ENCODE data around the gene PNPLA7. TPM values are rescaled to one million over a fixed set of nuclear protein-coding genes. Genes with fewer than 3 reads are reported as not detected.

PNPLA7 gene
- total and polyA plus RNA-seq, 10 donors: 5.1 to 22.7 (median 10.7) TPM

DNA sequence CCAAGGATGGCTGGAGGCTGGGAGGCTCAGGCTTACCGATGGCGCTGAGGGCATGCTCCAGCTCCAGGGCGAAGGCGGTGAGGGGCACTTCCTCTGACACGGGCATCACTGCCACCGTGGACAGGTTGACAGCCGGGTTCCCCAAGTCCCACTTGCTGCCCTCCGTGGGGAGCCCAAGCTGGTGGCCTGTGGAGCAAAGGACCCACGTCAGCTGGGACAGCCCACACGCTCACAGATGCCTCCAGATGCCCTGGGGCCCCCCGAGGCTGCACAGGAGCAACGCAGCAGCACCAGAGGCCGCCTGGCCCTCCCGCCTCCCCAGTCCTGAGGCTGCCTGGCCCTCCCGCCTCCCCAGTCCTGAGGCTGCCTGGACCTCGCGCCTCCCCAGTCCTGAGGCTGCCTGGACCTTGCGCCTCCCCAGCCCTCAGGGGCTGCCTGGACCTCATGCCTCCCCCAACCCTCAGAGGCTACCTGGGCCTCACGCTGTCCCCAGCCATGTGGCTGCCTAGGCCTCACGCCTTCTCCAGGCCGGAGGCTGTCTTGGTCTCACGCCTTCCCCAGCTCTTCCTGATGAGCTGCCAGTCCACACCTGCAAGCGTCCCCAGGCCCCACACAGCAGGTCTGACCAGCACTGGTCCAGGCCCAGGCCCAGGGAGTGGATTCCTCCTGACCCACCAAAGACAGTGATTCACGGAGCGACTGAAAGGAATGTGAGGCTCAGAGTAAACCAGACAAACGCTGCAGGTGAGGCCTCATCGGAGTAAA, 65.5 kb downstream of the PNPLA7 start:
- no peaks in the 10 kb centered on the region for H3K27me3 ChIP-seq (replicated peaks in 1 of 7)
- no peak overlapping the region for H3K4me3 ChIP-seq
- peaks cover 0 to 28% (median 12%) of the 10 kb centered on the region in 6 donors for H3K4me1 ChIP-seq
- intact Hi-C loops (cut with DNase I; ENCODE audit: low total_unique reads): no loop called here
- TF ChIP-seq POLR2AphosphoS5 (IDR thresholded peaks at IDR 0.05) (no peak), POLR2A (IDR thresholded peaks at IDR 0.05) (no peak)
- TF ChIP-seq, protein P1, sequence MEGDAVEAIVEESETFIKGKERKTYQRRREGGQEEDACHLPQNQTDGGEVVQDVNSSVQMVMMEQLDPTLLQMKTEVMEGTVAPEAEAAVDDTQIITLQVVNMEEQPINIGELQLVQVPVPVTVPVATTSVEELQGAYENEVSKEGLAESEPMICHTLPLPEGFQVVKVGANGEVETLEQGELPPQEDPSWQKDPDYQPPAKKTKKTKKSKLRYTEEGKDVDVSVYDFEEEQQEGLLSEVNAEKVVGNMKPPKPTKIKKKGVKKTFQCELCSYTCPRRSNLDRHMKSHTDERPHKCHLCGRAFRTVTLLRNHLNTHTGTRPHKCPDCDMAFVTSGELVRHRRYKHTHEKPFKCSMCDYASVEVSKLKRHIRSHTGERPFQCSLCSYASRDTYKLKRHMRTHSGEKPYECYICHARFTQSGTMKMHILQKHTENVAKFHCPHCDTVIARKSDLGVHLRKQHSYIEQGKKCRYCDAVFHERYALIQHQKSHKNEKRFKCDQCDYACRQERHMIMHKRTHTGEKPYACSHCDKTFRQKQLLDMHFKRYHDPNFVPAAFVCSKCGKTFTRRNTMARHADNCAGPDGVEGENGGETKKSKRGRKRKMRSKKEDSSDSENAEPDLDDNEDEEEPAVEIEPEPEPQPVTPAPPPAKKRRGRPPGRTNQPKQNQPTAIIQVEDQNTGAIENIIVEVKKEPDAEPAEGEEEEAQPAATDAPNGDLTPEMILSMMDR (IDR thresholded peaks at IDR 0.05 in 8 of 11, conservative IDR thresholded peaks at IDR 0.05 in 3 of 11): no peak
- peak; percentile 63 for DNase-seq
- H3K36me3 ChIP-seq: peaks cover 0 to 3% (median 0%) of the 10 kb centered on the region in 6 donors
- 87 to 95% (median 92%) methylated on average over 13 to 27 of the region's 27 CpGs for WGBS, 5 donors
- no peaks in the 10 kb centered on the region for H3K9me3 ChIP-seq
- H3K27ac ChIP-seq: no peak overlapping the region

DNA sequence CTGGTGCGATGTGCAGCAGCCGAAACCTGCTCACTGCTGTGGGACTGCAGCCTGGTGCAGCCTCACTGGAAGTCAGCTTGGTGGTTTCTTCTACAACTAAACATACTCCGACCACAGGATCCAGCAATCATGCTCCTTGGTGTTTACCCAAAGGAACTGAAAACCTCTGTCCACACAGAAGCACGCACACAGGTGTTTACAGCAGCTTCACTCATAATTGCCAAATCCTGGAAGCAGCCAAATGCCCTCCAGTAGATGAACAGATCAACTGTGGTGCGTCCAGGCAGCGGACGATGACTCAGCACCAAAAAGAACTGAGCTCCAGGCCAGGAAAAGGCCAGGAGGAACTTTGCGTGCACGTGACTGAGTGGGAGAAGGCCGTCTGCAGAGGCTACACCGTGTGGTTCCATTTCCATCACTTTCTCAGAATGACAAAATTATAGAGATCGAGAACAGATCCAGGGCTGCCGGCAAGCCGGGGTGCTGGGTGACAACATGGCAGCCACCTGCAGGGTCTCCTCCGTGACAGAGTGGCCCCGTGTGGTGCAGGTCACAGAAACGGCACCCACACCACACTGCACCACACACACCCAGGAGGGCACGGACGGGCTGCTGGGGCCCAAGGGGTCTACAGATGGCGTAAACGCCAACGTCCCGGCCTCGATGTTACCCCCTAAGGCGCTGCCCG, 68.0 kb downstream of the PNPLA7 start:
- no peaks in the 10 kb centered on the region for H3K27me3 ChIP-seq (replicated peaks in 1 of 7)
- peak overlapping the region in 1 of 8 donors; percentile 6 for H3K27ac ChIP-seq
- intact Hi-C loops (cut with DNase I; ENCODE audit: low total_unique reads): no loop called here
- H3K4me1 ChIP-seq: peaks cover 0 to 52% (median 20%) of the 10 kb centered on the region in 6 donors
- no peaks in the 10 kb centered on the region for H3K9me3 ChIP-seq
- peak; percentile 73 for DNase-seq
- WGBS, 5 donors: 57 to 67% (median 62%) methylated on average over 20 to 26 of the region's 26 CpGs
- H3K36me3 ChIP-seq: peaks cover 0 to 3% (median 0%) of the 10 kb centered on the region in 6 donors
- TF ChIP-seq, protein P1 (IDR thresholded peaks at IDR 0.05 in 8 of 11, conservative IDR thresholded peaks at IDR 0.05 in 3 of 11): no peak
- TF ChIP-seq POLR2A (IDR thresholded peaks at IDR 0.05) (no peak), POLR2AphosphoS5 (IDR thresholded peaks at IDR 0.05) (peak; percentile 13 to 42 (median 42))
- no peak overlapping the region for H3K4me3 ChIP-seq

DNA sequence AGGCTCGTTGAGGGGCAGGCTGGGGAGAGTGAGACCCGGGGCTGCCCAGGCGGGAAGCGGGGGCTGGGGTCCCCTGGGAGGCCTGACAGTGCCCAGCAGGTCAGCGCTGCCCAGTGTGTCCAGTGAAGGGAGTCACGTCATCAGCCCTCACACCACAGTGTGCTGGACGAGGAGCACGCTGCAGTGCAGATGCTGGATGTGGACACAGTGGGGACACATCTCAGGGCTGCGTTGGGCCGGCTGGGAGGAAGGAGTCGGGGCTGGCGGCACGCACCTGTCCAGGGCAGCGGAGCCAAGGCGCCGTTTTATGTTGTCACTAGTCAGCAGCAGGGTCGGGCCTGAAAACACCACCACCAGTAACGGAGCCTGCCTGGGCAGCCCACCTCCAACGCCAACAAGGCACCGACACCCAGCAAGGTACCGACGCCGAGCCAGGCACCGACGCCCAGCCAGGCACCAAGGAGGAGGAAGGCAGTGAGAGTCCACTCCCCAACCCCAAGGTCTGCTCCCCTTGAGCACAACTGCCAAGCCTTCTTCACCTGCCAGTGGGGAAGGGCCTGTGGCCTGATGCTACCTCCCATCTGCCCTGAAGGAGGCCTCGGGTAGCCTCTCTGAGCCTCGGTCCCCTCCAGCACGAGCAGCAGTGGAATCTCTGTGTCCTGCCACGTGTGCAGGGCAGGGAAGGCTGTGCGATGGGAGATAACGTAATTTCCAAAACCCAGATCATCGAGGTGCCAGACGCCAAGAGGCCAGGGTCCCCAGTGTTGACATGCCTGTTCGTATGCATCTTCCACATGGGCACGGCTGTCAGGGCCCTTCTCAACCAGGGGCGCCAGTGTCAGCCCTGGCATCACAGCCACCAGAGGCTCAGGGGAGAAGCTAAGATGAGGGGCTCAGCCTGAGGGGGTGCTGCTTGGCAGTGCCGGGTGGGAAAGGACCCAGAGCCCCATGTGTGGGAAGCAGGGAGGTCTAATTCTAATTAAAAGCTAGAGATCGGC, 69.2 kb downstream of the PNPLA7 start:
- Histone ChIP-seq H3K27me3 (replicated peaks in 1 of 7) (no peaks in the 10 kb centered on the region), H3K4me3 (no peak overlapping the region), H3K4me1 (peaks cover 0 to 52% (median 20%) of the 10 kb centered on the region in 6 donors), H3K27ac (no peak overlapping the region), H3K36me3 (peaks cover 0 to 3% (median 0%) of the 10 kb centered on the region in 6 donors), H3K9me3 (peaks cover 0 to 12% (median 9%) of the 10 kb centered on the region in 8 donors)
- DNase-seq: peak; percentile 68
- no peak for TF ChIP-seq POLR2A (IDR thresholded peaks at IDR 0.05)
- TF ChIP-seq, protein P1 (IDR thresholded peaks at IDR 0.05 in 8 of 11, conservative IDR thresholded peaks at IDR 0.05 in 3 of 11): no peak
- no peak for TF ChIP-seq POLR2AphosphoS5 (IDR thresholded peaks at IDR 0.05)
- intact Hi-C loops (cut with DNase I; ENCODE audit: low total_unique reads): no loop called here
- 90 to 93% (median 93%) methylated on average over 15 to 38 of the region's 38 CpGs for WGBS, 5 donors

Data from spleen (tissue), 11 donors.